NCI-H82 treated with DMSO at 0.1 percent for 48 hours (cell line): ENCODE results near the gene SLC22A31.
"Not testable (repeated sequence)": the region's sequence is repeated elsewhere in the genome, so short reads cannot be mapped to it uniquely, and the experiment has no call there.

ENCODE experiments used
- DNase-seq: peaks from one replicate; lab custom pipeline; 2025; ENCODE audit not compliant: unreplicated experiment; lab: John Stamatoyannopoulos, UW

SLC22A31 gene

DNA sequence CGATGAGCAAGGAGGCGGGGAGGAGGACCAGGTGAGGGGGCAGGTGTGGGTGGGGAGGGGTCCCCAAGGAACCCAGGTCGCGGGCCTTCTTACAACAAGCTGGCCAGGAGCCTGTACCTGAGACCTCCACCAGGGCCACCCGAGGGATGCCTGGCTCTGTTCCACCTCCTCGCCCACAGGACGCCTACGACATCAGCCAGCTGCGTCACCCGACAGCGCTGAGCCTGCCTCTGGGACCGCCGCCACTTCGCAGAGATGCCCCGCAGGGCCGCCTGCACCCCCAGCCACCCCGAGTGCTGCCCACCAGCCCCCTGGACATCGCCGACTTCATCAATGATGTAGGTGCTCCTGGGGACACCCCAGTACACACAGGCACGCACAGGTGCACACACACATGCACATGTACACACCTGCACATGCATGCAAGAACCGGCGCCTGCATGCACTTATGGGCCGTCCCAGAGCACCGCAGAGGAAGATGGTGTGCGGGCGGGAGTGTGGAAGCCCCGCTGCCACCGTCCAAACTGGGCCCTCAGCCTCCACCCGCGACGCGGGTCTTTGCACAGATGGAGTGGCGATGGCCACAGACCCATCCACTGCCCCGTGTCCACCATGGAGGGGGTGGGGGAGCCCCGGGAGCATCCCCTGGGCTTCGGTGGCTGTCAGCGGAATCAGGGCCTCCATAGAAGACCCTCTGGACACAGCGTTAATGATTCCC is 6.6 kb downstream of the SLC22A31 start:
- no peak for DNase-seq

DNA sequence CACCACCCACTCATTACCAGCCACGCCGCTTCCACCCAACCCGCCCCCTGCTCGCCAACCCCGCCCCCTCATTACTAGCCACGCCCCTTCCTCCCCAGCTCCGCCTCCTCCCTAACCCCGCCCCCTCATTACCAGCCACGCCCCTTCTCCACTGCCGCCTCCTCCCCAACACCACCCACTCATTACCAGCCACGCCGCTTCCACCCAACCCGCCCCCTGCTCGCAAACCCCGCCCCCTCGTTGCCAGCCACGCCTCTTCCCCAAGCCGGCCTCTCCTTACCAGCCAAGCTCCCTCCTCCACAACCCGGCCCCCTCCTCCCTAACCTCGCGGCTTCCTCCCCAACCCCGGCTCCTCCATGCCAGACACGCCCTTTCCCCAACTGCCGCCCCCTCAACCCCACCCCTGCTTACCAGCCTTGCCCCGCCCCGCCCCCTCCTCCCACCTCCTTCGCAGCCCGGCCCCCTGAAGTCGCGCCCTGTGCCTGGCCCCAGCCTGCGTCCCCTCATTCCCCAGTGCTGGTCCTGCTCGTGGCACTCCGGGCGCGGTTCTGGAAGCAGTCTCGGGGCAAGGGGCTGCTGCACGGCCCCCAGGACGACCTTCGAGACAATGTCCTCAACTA is 7.3 kb downstream of the SLC22A31 start:
- peak; percentile 48 for DNase-seq

DNA sequence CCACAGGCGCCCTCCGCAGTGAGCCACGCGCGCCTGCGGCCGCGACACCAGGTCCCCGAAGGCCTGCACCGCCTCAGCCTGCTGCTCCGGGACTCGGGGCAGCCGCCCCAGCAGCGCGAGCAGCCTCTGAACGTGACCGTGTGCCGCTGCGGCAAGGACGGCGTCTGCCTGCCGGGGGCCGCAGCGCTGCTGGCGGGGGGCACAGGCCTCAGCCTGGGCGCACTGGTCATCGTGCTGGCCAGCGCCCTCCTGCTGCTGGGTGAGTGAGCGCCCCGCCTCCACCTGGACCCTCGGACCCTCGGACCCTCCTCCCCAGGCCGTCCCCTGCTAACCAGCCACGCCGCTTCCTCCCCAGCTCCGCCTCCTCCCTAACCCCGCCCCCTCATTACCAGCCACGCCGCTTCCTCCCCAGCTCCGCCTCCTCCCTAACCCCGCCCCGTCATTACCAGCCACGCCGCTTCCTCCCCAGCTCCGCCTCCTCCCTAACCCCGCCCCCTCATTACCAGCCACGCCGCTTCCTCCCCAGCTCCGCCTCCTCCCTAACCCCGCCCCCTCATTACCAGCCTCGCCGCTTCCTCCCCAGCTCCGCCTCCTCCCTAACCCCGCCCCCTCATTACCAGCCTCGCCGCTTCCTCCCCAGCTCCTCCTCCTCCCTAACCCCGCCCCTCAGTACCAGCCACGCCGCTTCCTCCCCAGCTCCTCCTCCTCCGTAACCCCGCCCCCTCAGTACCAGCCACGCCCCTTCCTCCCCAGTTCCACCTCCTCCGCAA is 8.0 kb downstream of the SLC22A31 start:
- peak; percentile 48 for DNase-seq

GRCh38 chr16:89191901-89192185 is 8.5 kb downstream of the SLC22A31 start:
- DNase-seq, result no peak

- DNase-seq, result no peak
Measured at GRCh38 chr16:89191033-89191900, 9.1 kb downstream of the SLC22A31 start.

- DNase-seq, result no peak
Measured at GRCh38 chr16:89190150-89190958, 10.0 kb downstream of the SLC22A31 start.

- DNase-seq, result no peak
Measured at GRCh38 chr16:89189358-89190025, 10.8 kb downstream of the SLC22A31 start.

DNA sequence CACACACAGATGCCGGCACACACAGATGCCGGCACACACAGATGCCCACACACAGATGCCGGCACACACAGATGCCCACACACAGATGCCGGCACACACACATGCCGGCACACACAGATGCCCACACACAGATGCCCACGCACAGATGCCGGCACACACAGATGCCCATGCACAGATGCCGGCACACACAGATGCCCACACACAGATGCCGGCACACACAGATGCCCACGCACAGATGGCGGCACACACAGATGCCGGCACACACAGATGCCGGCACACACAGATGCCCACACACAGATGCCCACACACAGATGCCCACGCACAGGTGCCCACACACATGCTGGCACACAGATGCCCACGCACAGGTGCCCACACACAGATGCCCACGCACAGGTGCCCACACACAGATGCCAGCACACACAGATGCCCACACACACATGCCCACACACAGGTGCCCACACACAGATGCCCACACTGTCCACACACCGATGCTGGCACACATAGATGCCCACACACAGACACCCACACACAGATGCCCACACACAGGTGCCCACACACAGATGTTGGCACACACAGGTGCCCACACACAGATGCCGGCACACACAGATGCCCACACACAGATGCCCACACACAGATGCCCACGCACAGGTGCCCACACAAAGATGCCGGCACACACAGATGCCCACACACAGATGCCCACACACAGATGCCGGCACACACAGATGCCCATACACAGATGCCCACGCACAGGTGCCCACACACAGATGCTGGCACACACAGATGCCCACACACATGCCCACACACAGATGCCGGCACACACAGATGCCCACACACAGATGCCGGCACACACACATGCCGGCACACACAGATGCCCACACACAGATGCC is 11.6 kb downstream of the SLC22A31 start:
- DNase-seq, result not testable (repeated sequence)

DNA sequence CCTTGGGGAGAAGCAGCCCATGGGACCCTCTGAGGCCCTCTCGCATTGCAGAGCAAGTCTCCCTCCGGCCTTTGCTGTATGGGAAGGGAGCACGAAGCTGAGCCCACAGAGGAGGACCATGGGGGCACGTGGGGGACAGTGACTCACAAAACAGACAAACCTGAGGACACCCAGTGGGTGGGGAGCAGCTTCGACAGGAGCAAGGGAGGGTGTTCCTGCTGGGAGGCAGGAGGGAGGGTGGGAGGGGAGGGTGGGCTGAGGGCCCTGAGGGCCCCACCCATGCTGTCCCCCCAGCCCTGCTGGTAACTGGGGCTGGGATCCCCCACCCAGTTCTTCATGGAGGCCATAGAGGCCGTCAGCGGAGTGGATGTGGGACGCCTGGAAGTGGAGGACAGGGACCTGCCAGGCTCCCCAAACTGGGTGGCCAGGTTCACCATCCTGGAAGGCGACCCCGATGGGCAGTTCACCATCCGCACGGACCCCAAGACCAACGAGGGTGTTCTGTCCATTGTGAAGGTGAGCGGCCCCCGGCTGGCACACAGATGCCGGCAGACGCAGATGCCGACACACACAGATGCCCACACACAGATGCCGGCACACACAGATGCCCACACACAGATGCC is 12.5 kb downstream of the SLC22A31 start:
- DNase-seq, result no peak

DNA sequence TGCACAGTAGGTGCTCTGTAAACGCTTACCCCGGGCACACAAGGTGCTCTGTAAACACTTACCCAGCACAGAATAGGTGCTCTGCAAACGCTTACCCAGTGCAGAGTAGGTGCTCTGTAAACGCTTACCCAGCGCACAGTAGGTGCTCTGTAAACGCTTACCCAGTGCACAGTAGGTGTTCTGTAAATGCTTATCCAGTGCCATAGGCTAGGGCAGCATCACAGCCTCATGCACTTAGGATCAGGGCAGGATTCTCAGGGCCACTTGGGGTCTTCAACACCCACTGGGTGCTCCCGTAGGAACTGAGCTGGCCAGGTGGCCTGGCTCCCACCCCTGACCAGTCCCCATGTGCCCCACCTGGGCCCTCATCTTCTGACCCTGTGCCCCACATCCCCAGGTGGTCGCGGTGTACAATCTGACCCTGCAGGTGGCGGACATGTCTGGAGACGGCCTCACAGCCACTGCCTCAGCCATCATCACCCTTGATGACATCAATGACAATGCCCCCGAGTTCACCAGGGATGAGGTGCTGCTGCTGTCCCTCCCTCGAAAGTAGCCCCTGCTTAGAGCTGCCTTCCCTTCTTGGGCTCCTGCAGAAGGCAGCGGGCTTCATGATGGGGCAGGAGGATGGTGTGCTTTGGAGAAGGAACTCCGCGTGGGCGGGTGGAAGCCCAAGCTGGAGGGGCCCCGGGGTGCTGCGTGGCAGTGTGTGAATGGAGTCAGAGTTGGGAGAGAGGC is 13.1 kb downstream of the SLC22A31 start:
- DNase-seq, result no peak

DNA sequence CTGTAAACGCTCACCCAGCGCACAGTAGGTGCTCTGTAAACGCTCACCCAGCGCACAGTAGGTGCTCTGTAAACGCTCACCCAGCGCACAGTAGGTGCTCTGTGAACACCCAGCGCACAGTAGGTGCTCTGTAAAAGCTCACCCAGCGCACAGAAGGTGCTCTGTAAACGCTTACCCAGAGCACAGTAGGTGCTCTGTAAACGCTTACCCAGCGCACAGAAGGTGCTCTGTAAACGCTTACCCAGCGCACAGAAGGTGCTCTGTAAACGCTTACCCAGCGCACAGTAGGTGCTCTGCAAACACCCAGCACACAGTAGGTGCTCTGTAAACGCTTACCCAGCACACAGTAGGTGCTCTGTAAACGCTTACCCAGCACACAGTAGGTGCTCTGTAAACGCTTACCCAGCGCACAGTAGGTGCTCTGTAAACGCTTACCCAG is 13.7 kb downstream of the SLC22A31 start:
- DNase-seq, result not testable (repeated sequence)

- DNase-seq, result not testable (repeated sequence)
Measured at GRCh38 chr16:89185887-89186592, 14.3 kb downstream of the SLC22A31 start.

DNA sequence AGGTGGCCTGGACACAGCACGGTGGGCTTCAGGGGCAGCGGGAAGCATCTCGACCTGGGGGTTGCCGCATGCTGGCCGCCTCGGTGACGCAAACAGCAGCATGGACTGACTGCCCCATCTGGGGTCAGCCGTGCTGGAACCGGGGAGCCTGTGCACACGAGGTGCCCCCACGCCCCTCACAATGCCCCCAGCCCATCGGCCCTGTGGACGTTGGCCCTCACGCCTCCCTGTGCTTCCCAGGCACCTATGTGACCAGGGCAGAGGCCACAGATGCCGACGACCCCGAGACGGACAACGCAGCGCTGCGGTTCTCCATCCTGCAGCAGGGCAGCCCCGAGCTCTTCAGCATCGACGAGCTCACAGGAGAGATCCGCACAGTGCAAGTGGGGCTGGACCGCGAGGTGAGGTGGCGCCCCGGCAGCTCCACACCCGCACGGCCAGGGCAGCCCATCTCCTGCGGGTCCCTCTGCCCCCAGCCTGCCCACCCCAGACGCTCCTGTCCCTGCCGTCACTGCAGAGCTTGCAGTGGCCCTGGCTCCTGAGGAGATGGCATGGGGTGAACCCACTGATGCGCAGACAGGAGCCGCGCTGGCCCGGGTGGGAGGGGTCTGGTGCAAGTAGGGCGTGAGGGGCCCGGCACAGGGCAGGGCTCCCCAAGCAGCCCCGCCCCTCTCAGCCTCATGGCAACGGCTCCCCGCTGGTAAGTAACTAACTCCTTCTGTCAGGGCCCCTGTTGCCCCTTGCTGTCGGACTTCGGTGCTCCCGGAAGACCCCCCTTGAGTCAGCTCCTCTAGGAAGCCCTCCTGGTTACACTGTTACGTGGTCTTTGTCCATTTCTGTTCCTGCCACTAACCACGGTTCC is 15.2 kb downstream of the SLC22A31 start:
- DNase-seq, result no peak

GRCh38 chr16:89184677-89184932 is 15.7 kb downstream of the SLC22A31 start:
- DNase-seq, result no peak

GRCh38 chr16:89183975-89184676 is 16.2 kb downstream of the SLC22A31 start:
- DNase-seq, result no peak

- DNase-seq, result no peak
Measured at GRCh38 chr16:89183463-89183862, 16.9 kb downstream of the SLC22A31 start.
